ENCODE measurements around the gene BCO2.
A peak's percentile ranks its signal among the peaks of the same experiment; 100 is the strongest.

BCO2 gene

DNA sequence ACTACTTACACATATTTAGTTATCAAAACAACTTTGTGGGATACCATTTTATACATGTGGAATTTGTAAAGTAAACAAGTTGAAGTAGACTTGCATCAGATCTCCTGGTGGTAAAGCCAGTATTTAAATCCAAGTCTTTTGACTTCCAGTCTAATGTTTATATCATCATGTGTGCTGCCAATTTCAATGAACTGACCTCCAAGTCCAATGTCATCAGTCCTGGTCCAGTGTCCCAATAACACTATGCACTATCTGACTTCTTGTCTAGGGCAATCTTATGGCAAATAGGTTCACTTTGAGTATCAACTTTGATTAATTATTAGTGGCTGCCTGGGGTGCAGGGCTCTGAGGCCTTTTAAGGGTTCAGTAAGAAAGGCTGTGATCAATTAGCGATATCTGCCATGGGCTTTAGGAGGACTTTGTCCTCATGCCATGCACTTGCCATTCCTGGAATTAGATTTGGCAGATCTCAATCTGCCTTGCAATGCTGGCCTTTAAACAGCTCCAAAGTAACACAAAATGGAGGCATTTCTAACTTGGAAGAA, 41.3 kb downstream of the BCO2 start:
- H3K27ac ChIP-seq: no peak overlapping the region

DNA sequence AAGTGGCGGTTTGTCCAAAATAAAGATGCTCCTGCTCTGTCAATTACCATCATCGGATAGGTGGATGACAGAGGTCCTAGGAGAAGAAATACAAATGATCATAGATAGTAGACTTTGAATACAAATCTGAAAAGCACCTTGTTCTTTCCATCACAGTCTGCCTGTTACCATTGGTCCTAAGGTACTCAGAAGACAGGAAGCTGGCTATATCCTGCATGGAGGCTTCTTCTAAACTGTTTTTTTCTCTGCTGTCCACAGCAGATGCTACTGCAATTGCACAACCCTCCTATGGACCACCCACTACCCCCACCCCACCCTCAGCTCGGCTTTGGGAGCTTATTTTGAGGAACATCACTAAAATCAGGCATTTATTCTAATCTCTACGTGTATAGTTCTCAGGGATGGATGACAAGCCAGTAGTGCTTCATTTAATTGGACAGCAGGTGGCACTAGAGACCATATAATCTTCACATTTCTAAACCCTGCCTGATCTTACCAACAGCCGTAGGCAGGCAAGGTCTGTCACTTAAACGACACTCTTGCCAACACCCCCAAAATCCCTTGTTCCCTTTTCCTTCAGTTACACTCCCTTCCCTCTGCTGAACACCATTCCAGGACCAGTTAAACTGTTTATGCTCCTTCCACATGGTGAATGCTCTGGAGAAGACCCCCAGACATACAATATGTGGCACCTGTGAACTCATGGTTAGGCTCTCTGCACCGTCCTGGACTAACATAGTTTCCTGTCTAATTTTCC, 44.3 kb downstream of the BCO2 start:
- TF ChIP-seq ZFX (IDR thresholded peaks at IDR 0.05) (no peak), CTCF (conservative IDR thresholded peaks at IDR 0.05) (peak; percentile 85)
- no peak overlapping the region for H3K27ac ChIP-seq

More for the DNA sequence above, 41.3 kb downstream of the BCO2 start:
- TF ChIP-seq CTCF (conservative IDR thresholded peaks at IDR 0.05) (no peak), ZFX (IDR thresholded peaks at IDR 0.05) (no peak)

DNA sequence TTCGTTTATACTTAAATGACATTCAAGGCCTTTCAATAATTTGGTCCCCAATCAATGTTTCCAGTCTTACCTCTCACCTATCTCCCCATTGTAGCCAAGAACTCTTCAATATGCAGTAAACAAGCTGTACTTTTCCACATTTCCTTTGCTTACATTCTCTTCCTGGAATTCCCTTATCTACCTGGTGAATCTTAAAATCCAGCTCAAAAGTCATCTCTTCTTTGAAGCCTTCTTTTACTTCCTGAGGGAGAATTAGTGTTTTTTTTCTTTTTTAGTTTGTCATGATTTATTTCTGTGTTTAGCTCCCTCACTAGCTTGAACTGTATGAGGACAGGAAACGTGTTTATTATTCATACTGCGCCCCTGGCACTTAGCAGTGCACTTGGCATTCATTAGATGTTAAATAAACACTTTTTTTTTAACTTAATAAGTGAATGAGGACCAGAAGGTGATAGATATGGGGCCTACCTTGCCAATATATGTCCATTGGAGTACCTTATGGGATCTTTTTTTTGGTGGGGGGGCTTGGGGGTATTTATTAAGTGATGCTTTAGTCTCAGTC, 46.0 kb downstream of the BCO2 start:
- no peak overlapping the region for H3K27ac ChIP-seq
- TF ChIP-seq CTCF (conservative IDR thresholded peaks at IDR 0.05) (no peak), ZFX (IDR thresholded peaks at IDR 0.05) (no peak)

DNA sequence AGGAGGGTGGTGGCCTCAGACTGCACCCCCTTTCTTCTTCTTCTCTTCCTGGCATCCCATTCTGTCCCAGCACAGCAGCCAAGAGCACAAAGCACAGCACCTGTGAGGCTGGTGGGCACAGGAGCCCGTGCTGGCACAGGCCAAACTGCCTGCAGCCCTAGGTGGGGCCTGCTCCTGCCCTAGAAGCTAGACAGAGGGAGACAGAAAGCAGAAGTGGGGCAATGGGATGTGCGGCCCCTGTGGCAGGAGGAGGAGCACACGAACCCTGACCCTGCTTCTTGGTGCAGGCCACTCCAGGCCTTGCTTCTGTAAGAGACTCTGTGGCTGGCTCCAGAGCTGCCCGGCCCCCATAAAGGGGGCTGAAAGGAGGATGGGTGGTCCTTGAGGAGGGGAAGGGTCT, 47.0 kb downstream of the BCO2 start:
- H3K27ac ChIP-seq: no peak overlapping the region
- TF ChIP-seq ZFX (IDR thresholded peaks at IDR 0.05): no peak
- TF ChIP-seq CTCF (conservative IDR thresholded peaks at IDR 0.05): no peak

GRCh38 chr11:112223121-112223520, 47.8 kb downstream of the BCO2 start:
- no peak overlapping the region for H3K27ac ChIP-seq
- TF ChIP-seq ZFX (IDR thresholded peaks at IDR 0.05) (no peak), CTCF (conservative IDR thresholded peaks at IDR 0.05) (no peak)

GRCh38 chr11:112223754-112224532, 48.6 kb downstream of the BCO2 start:
- TF ChIP-seq CTCF (conservative IDR thresholded peaks at IDR 0.05) (no peak), ZFX (IDR thresholded peaks at IDR 0.05) (no peak)
- no peak overlapping the region for H3K27ac ChIP-seq

DNA sequence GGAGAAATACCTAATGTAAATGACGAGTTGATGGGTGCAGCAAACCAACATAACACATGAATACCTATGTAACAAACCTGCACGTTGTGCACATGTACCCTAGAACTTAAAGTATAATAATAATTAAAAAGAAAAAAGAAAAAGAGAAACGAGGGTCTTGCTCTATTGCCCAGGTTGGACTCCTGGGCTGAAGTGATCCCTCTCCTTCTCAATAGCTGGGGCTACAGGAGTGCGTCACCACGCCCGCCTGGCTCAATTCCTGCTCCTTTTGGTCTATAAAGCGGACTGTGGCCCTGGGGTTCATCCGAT, 50.4 kb downstream of the BCO2 start:
- H3K27ac ChIP-seq: peak overlapping the region; percentile 93
- TF ChIP-seq CTCF (conservative IDR thresholded peaks at IDR 0.05) (no peak), ZFX (IDR thresholded peaks at IDR 0.05) (no peak)

All from C4-2B (cell line).